Measurements from ENCODE around the gene ACKR1.
A peak's percentile ranks its signal among the peaks of the same experiment; 100 is the strongest.

The ACKR1 gene

GRCh38 chr1:159223004-159223403, 18.3 kb downstream of the ACKR1 start:
- no peak for DNase-seq

GRCh38 chr1:159228554-159228953, 23.9 kb downstream of the ACKR1 start:
- DNase-seq: no peak

GRCh38 chr1:159229260-159229885, 24.7 kb downstream of the ACKR1 start:
- DNase-seq: no peak

GRCh38 chr1:159229896-159230295, 25.2 kb downstream of the ACKR1 start:
- DNase-seq: peak; percentile 4

- no peak for DNase-seq
These were observed 35.0 kb downstream of the ACKR1 start for GRCh38 chr1:159239551-159240220.

- no peak for DNase-seq
These were observed 42.6 kb downstream of the ACKR1 start for GRCh38 chr1:159247266-159247665.

GRCh38 chr1:159248311-159248710, 43.6 kb downstream of the ACKR1 start:
- DNase-seq: no peak

- no peak for DNase-seq
These were observed 46.1 kb downstream of the ACKR1 start for GRCh38 chr1:159250638-159251216.

All from fibroblast of skin of back (primary cell).